Smooth muscle cell (in vitro differentiated cells): Measurements from ENCODE around the gene MEIKIN. TPM values are rescaled to one million over a fixed set of nuclear protein-coding genes. Genes with fewer than 3 reads are reported as not detected.
"Not testable (repeated sequence)": the region's sequence is repeated elsewhere in the genome, so short reads cannot be mapped to it uniquely, and the experiment has no call there.

Experiments used
- DNase-seq: peaks from one replicate; lab custom pipeline; 2025; ENCODE audit not compliant: unreplicated experiment; lab: John Stamatoyannopoulos, UW
- H2AFZ ChIP-seq: fragments of 200-600 bp; sonication (generic); 2 replicates; pipeline ENCODE4 v1.6.0; 2016; ENCODE audit warnings: antibody characterized with exemption, low read depth, mild to moderate bottlenecking
- H3F3A ChIP-seq: fragments of 200-600 bp; sonication (generic); 2 replicates; pipeline ENCODE4 v1.6.0; 2017; ENCODE audit warnings: antibody characterized with exemption, low read depth
- H3K27ac ChIP-seq: fragments of 200-600 bp; sonication (generic); 2 replicates; pipeline ENCODE4 v1.5.1; 2016; ENCODE audit warnings: low read depth, mild to moderate bottlenecking
- H3K27me3 ChIP-seq: fragments of 200-600 bp; sonication (generic); 2 replicates; pipeline ENCODE4 v1.6.1; 2016; ENCODE audit warnings: low read depth, mild to moderate bottlenecking
- H3K36me3 ChIP-seq: fragments of 200-600 bp; sonication (generic); 2 replicates; pipeline ENCODE4 v1.5.1; 2016; ENCODE audit warnings: low read depth
- H3K4me1 ChIP-seq: fragments of 200-600 bp; sonication (generic); 2 replicates; pipeline ENCODE4 v1.5.1; 2016; ENCODE audit warnings: low read depth
- H3K4me2 ChIP-seq: fragments of 200-600 bp; sonication (generic); 2 replicates; pipeline ENCODE4 v1.6.0; 2016; ENCODE audit warnings: mild to moderate bottlenecking
- H3K4me3 ChIP-seq: fragments of 200-600 bp; sonication (generic); 2 replicates; pipeline ENCODE4 v1.5.1; 2016; ENCODE audit warnings: mild to moderate bottlenecking
- H3K79me2 ChIP-seq: fragments of 200-600 bp; sonication (generic); 2 replicates; pipeline ENCODE4 v1.6.0; 2016; ENCODE audit warnings: low read depth, mild to moderate bottlenecking
- H3K9ac ChIP-seq: fragments of 200-600 bp; sonication (generic); 2 replicates; pipeline ENCODE4 v1.6.0; 2016; ENCODE audit warnings: low read depth
- H3K9me3 ChIP-seq: fragments of 200-600 bp; sonication (generic); replicated peaks from 2 replicates; pipeline ENCODE4 v1.5.1; 2016; ENCODE audit warnings: low read depth
- H4K20me1 ChIP-seq: fragments of 200-600 bp; sonication (generic); 2 replicates; pipeline ENCODE4 v1.6.0; 2016; ENCODE audit warnings: low read depth
- WGBS: methylation state at CpG from one replicate; pipeline ENCODE4 v1.1.7; 2016; ENCODE audit warnings: low lambda C conversion rate; 5-methylcytosine and 5-hydroxymethylcytosine counted together
- polyA plus RNA-seq: library from polyadenylated mRNA; unstranded; fragments of >200 nt; fragmentation: Nextera tagmentation; extraction: Ambion mirVana; gene quantifications from 2 replicates; pipeline ENCODE4 v1.2.1, GENCODE V29; 2016
- total RNA-seq: library from RNA; depleted of rRNA; stranded (reverse); fragments of >200 nt; gene quantifications from 2 replicates; pipeline ENCODE4 v1.2.3, GENCODE V29; 2014
- TF ChIP-seq, protein P1 (sequence below): fragments of 200-600 bp; sonication (generic); IDR thresholded peaks from 2 replicates; pipeline ENCODE4 v1.5.1; 2017; ENCODE audit warnings: borderline replicate concordance, mild to moderate bottlenecking, antibody characterized with exemption; ENCODE audit not compliant: insufficient read depth, poor library complexity, severe bottlenecking

The MEIKIN gene
- total and polyA plus RNA-seq, 2 experiments from 2014 or later: not detected

DNA sequence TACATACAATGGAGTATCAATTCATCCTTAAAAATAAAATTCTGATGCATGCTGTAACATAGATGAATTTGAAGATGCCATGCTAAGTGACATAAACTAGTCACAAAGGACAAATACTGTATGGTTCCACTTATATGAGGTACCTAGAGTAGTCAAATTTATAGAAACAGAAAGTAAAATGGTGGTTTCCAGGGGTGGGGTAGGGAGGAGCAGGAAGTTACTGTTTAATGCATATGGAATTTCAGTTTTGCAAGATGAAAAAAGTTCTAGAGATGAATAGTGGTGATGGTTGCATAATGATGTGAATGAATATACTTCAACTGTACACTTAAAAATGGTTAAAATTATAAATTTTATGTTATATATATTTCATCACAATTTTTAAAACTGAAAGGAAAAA is 91.3 kb downstream of the MEIKIN start:
- Histone ChIP-seq H3K27me3 (no peaks in the 10 kb centered on the region), H3K4me3 (no peak overlapping the region), H3K9me3 (no peaks in the 10 kb centered on the region), H3K4me1 (no peaks in the 10 kb centered on the region), H2AFZ (no peak overlapping the region), H3K27ac (no peak overlapping the region), H3K4me2 (no peak overlapping the region), H3K36me3 (no peaks in the 10 kb centered on the region), H4K20me1 (no peaks in the 10 kb centered on the region), H3F3A (no peaks in the 10 kb centered on the region), H3K9ac (no peak overlapping the region), H3K79me2 (no peaks in the 10 kb centered on the region)
- DNase-seq: no peak
- TF ChIP-seq, protein P1, sequence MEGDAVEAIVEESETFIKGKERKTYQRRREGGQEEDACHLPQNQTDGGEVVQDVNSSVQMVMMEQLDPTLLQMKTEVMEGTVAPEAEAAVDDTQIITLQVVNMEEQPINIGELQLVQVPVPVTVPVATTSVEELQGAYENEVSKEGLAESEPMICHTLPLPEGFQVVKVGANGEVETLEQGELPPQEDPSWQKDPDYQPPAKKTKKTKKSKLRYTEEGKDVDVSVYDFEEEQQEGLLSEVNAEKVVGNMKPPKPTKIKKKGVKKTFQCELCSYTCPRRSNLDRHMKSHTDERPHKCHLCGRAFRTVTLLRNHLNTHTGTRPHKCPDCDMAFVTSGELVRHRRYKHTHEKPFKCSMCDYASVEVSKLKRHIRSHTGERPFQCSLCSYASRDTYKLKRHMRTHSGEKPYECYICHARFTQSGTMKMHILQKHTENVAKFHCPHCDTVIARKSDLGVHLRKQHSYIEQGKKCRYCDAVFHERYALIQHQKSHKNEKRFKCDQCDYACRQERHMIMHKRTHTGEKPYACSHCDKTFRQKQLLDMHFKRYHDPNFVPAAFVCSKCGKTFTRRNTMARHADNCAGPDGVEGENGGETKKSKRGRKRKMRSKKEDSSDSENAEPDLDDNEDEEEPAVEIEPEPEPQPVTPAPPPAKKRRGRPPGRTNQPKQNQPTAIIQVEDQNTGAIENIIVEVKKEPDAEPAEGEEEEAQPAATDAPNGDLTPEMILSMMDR: no peak

DNA sequence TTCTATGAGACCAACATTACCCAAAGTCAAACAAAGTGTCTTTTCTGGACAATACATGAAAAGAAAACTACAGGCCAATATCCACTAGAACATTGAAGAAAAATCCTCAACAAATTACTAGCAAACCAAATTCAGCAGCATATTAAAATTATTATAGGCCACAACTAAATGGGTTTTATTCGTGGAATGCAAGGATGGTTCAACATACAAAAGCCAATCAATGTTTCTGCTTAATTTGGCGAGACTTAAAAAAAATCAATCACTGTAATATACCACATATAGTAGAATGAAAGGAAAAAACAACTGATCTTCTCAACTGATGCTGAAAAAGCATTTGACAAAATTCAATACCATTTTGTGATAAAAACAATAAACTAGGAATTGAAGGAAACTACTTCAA is 96.8 kb downstream of the MEIKIN start:
- no peak for DNase-seq
- H3K36me3 ChIP-seq: no peaks in the 10 kb centered on the region
- no peaks in the 10 kb centered on the region for H4K20me1 ChIP-seq
- no peaks in the 10 kb centered on the region for H3K79me2 ChIP-seq
- H3K4me2 ChIP-seq: no peak overlapping the region
- H3K27me3 ChIP-seq: no peaks in the 10 kb centered on the region
- WGBS: 70% methylated on average over 2 of the region's 2 CpGs
- H2AFZ ChIP-seq: no peak overlapping the region
- H3K9ac ChIP-seq: no peak overlapping the region
- TF ChIP-seq, protein P1: no peak
- no peak overlapping the region for H3K4me3 ChIP-seq
- H3K9me3 ChIP-seq: peaks cover 9% of the 10 kb centered on the region
- no peaks in the 10 kb centered on the region for H3F3A ChIP-seq
- no peaks in the 10 kb centered on the region for H3K4me1 ChIP-seq
- no peak overlapping the region for H3K27ac ChIP-seq

DNA sequence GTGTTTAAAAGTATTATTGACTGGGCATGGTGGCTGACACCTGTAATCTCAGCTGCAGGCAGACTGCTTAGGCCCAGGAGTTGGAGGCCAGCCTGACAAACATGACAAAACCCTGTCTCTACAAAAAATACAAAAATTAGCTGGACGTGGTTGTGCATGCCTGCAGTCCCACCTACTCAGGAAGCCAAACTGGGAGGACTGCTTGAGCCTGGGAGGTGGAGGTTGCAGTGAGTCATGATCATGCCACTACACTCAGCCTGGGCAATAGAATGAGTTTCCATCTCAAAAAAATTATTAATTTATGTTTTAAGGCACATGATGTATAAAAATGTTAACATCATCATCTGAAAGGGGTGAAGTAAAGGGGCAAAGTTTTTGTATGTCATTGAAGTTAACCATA is 98.9 kb downstream of the MEIKIN start:
- H3F3A ChIP-seq: no peaks in the 10 kb centered on the region

DNA sequence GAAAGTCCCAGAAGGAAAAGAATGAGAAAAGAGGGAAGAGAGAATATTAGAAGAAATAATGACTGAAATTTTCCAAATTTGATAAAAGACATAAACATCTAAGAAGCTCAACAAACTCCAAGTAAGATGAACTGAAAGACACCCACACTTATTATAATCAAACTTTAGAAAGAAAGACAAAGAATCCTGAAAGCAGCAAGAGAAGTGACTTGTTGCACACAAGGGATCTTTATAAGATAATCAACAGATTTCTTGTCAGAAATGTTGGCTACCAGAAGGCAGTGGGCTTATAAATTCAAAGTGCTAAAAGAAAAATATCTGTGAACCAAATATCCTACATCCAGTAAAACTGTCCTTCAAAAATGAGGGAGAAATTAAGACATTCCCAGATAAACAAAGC is 99.6 kb downstream of the MEIKIN start:
- no peak for DNase-seq
- Histone ChIP-seq H3K4me2 (no peak overlapping the region), H3F3A (no peaks in the 10 kb centered on the region), H3K36me3 (no peaks in the 10 kb centered on the region), H3K4me1 (no peaks in the 10 kb centered on the region), H3K27ac (no peak overlapping the region), H3K27me3 (no peaks in the 10 kb centered on the region), H3K9ac (no peak overlapping the region), H3K79me2 (no peaks in the 10 kb centered on the region), H3K9me3 (peaks cover 9% of the 10 kb centered on the region), H3K4me3 (no peak overlapping the region), H4K20me1 (no peaks in the 10 kb centered on the region), H2AFZ (no peak overlapping the region)
- TF ChIP-seq, protein P1: no peak

More for the DNA sequence above, 98.9 kb downstream of the MEIKIN start:
- H3K4me3 ChIP-seq: no peak overlapping the region
- no peak overlapping the region for H3K9ac ChIP-seq
- no peaks in the 10 kb centered on the region for H4K20me1 ChIP-seq
- H3K4me2 ChIP-seq: no peak overlapping the region
- peaks cover 9% of the 10 kb centered on the region for H3K9me3 ChIP-seq
- no peak overlapping the region for H3K27ac ChIP-seq
- no peaks in the 10 kb centered on the region for H3K79me2 ChIP-seq
- no peak for DNase-seq
- no peak overlapping the region for H2AFZ ChIP-seq
- H3K4me1 ChIP-seq: no peaks in the 10 kb centered on the region
- no peaks in the 10 kb centered on the region for H3K27me3 ChIP-seq
- 68% methylated on average over 1 of the region's 1 CpG for WGBS
- H3K36me3 ChIP-seq: no peaks in the 10 kb centered on the region
- TF ChIP-seq, protein P1: no peak

DNA sequence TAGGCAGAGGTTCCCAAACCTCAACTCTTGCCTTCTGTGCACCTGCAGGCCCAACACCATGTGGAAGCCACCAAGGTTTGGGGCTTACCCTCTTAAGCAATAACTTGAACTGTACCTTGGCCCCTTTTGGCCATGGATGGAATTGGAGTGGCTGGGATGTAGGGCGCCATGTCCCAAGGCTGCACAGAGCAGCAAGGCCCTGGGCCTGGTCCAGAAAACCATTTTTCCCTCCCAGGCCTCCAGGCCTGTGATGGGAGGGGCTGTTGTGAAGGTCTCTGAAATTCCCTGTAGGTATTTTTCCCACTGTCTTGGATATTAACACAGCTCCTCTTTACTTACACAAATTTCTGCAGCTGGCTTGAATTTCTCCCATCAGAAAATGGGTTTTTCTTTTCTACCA is 102.5 kb downstream of the MEIKIN start:
- not testable (repeated sequence) for H3K4me1 ChIP-seq, H3K9ac ChIP-seq, H2AFZ ChIP-seq, H3K4me2 ChIP-seq, H3K9me3 ChIP-seq, H3F3A ChIP-seq, H3K27me3 ChIP-seq, H3K36me3 ChIP-seq, H4K20me1 ChIP-seq, DNase-seq, H3K4me3 ChIP-seq, H3K27ac ChIP-seq, H3K79me2 ChIP-seq
- WGBS: 83% methylated on average over 1 of the region's 1 CpG

DNA sequence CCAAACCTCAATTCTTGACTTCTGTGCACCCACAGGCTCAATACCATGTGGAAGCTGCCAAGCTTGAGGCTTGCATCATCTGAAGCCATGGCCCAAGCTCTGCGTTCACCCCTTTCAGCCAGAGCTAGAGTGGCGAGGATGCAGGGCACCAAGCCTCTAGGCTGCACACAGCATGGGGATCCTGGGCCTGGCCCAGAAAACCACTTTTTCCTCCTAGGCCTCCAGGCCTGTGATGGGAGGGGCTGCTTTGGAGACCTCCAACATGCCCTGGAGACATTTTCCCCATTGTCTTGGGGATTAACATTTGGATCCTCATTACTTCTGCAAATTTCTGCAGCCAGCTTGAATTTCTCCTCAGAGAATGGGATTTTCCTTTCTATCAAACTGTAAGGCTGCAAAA is 112.8 kb downstream of the MEIKIN start:
- not testable (repeated sequence) for H3K9ac ChIP-seq, DNase-seq

More for the DNA sequence above, 112.8 kb downstream of the MEIKIN start:
- 90% methylated on average over 2 of the region's 2 CpGs for WGBS
- H3K27ac ChIP-seq, H3K27me3 ChIP-seq, H3K36me3 ChIP-seq, H3K4me1 ChIP-seq, H3K4me3 ChIP-seq, H3K79me2 ChIP-seq, H3F3A ChIP-seq, H3K9me3 ChIP-seq, H4K20me1 ChIP-seq, H3K4me2 ChIP-seq, H2AFZ ChIP-seq: not testable (repeated sequence)
